Suprapubic skin (tissue), 4 donors: Measurements from ENCODE around the gene RNF34. TPM values are rescaled to one million over a fixed set of nuclear protein-coding genes. Genes with fewer than 3 reads are reported as not detected.
A peak's percentile ranks its signal among the peaks of the same experiment; 100 is the strongest.

ENCODE experiments used
- DNase-seq, 2 donors: peaks; one replicate each; pipeline ENCODE4 v3.0.0-alpha.2; 2019; ENCODE audit warnings: low spot score in 2 of 2
- H3K27ac ChIP-seq: fragments of 200-600 bp; sonication (generic); one replicate; pipeline ENCODE4 v1.5.1; 2019
- H3K27me3 ChIP-seq: fragments of 200-600 bp; sonication (generic); one replicate; pipeline ENCODE4 v1.5.1; 2019
- H3K36me3 ChIP-seq: fragments of 200-600 bp; sonication (generic); one replicate; pipeline ENCODE4 v1.5.1; 2019
- H3K4me1 ChIP-seq: fragments of 200-600 bp; sonication (generic); one replicate; pipeline ENCODE4 v1.5.1; 2019
- H3K4me3 ChIP-seq: fragments of 200-600 bp; sonication (generic); one replicate; pipeline ENCODE4 v1.5.1; 2019; ENCODE audit warnings: mild to moderate bottlenecking
- H3K9me3 ChIP-seq: fragments of 200-600 bp; sonication (generic); one replicate; pipeline ENCODE4 v1.5.1; 2019
- EP300 ChIP-seq: sonication (generic); formaldehyde crosslinking; IDR thresholded peaks from one replicate; pipeline ENCODE4 v1.6.1; 2017; ENCODE audit warnings: antibody characterized with exemption
- POLR2A ChIP-seq, 2 donors: fragments of 450-650 bp; IDR thresholded peaks; one replicate each; pipeline ENCODE4 v1.6.1; 2017; ENCODE audit warnings: antibody characterized with exemption in 2 of 2, mild to moderate bottlenecking in 2 of 2, moderate library complexity in 2 of 2
- POLR2AphosphoS5 ChIP-seq, 3 donors: sonication (generic); formaldehyde crosslinking; IDR thresholded peaks; one replicate each; pipeline ENCODE4 v1.6.1; 2017; ENCODE audit warnings: antibody characterized with exemption in 3 of 3
- WGBS: methylation state at CpG from one replicate; pipeline ENCODE4 v1.1.5; 2018; 5-methylcytosine and 5-hydroxymethylcytosine counted together
- total RNA-seq, 4 donors: library from RNA; depleted of rRNA; stranded (reverse); fragments of >200 nt; gene quantifications; one replicate each; pipeline ENCODE4 v1.1.0, GENCODE V29; 2016
- TF ChIP-seq, protein P1 (sequence below), 2 donors: fragments of 200-600 bp in 1 of 2; fragments of 450-650 bp in 1 of 2; sonication (generic) in 1 of 2; IDR thresholded peaks; one replicate each; pipeline ENCODE4 v1.5.1; 2016 to 2019; ENCODE audit warnings: antibody characterized with exemption in 2 of 2, mild to moderate bottlenecking in 1 of 2, moderate library complexity in 1 of 2

The RNF34 gene
- total RNA-seq, 4 donors from 2014 or later: 14.6 to 40.3 (median 30.4) TPM

DNA sequence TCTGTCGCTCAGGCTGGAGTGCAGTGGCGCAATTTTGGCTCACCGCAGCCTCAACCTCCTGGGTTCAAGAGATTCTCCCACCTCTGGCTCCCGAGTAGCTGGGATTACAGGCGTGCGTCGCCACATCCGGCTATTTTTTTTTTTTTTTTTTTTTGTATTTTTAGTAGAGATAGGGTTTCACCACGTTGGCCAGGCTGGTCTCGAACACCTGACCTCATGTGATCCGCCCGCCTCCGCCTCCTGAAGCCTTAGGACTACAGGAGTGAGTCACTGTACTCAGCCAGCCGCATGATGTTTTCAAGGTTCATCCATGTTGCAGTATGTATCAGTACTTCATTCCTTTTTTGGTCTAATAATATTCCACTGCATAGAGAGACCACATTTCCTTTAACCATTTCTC is 2.4 kb upstream of the RNF34 start:
- DNase-seq: no peak
- TF ChIP-seq, protein P1, sequence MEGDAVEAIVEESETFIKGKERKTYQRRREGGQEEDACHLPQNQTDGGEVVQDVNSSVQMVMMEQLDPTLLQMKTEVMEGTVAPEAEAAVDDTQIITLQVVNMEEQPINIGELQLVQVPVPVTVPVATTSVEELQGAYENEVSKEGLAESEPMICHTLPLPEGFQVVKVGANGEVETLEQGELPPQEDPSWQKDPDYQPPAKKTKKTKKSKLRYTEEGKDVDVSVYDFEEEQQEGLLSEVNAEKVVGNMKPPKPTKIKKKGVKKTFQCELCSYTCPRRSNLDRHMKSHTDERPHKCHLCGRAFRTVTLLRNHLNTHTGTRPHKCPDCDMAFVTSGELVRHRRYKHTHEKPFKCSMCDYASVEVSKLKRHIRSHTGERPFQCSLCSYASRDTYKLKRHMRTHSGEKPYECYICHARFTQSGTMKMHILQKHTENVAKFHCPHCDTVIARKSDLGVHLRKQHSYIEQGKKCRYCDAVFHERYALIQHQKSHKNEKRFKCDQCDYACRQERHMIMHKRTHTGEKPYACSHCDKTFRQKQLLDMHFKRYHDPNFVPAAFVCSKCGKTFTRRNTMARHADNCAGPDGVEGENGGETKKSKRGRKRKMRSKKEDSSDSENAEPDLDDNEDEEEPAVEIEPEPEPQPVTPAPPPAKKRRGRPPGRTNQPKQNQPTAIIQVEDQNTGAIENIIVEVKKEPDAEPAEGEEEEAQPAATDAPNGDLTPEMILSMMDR (IDR thresholded peaks at IDR 0.05): no peak
- no peak for TF ChIP-seq EP300
- no peak for TF ChIP-seq POLR2AphosphoS5 (IDR thresholded peaks at IDR 0.05)
- TF ChIP-seq POLR2A (IDR thresholded peaks at IDR 0.05): no peak
- Histone ChIP-seq H3K27ac (no peak overlapping the region), H3K4me1 (peaks cover 24% of the 10 kb centered on the region), H3K27me3 (no peaks in the 10 kb centered on the region), H3K4me3 (no peak overlapping the region), H3K36me3 (no peaks in the 10 kb centered on the region), H3K9me3 (no peaks in the 10 kb centered on the region)
- WGBS: 97% methylated on average over 14 of the region's 14 CpGs

DNA sequence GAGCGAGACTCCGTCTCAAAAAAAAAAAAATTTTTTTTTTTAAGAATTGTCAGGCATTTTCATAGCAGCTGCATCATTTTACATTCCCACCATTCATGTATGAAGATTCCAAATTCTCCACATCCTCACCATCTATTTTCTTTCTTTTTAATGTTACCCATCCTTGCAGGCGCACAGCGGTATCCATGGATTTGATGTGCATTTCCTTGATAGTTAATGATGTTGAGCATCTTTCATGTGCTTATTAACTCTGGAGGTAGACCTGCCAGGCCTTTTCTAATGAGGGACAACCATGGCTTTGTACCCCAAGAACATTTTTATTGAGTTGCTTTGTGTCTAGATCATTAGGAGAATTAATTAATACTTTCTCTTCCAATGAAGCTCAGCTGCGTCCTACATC is 1.6 kb upstream of the RNF34 start:
- 99% methylated on average over 5 of the region's 5 CpGs for WGBS
- TF ChIP-seq POLR2AphosphoS5 (IDR thresholded peaks at IDR 0.05): no peak
- TF ChIP-seq POLR2A (IDR thresholded peaks at IDR 0.05): no peak
- TF ChIP-seq EP300: no peak
- TF ChIP-seq, protein P1 (IDR thresholded peaks at IDR 0.05): no peak
- Histone ChIP-seq H3K36me3 (no peaks in the 10 kb centered on the region), H3K9me3 (no peaks in the 10 kb centered on the region), H3K4me1 (peaks cover 24% of the 10 kb centered on the region), H3K27me3 (no peaks in the 10 kb centered on the region), H3K27ac (no peak overlapping the region), H3K4me3 (no peak overlapping the region)
- DNase-seq: no peak

DNA sequence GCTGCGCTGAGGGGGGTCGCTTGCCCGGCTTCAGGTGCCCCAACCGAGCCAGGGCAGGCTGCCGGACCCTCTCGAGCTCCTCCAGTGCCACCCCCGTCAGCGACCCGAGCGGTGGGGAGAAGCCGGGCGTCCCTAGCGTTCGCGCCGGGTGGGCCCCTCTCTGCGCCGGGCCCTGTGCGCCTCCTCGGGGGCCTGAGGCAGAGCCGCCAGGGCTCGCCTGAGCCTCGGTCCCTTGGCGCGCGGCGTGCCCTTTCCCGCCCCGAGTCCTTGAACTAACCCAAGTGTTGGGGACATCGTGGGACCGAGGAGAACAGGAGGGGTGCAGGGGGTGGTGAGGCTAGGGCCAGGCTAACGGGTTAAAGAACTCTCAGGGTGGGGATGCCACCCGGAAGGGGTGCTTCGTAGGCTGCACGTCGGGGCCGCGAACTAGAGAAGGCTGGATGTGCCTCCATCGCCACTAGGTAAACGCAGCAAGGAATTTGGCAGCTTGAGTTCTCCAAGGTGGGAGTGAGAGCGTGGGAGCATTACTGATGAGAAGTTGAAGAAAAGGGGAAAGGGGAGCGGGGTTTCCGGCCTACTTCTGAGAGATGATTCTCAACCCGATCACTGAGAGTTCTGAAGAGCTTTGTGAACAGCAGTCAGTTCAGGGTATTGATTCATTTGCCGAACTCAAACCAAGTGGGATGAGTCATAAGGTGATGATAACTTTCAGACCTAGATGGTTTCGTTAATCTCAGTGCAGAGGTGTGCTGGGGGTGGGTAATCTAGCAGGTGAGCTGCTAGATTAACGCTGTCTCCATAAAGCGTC is 618 bp downstream of the RNF34 start:
- H3K4me1 ChIP-seq: peaks cover 24% of the 10 kb centered on the region
- H3K36me3 ChIP-seq: peaks cover 11% of the 10 kb centered on the region
- H3K27me3 ChIP-seq: no peaks in the 10 kb centered on the region
- TF ChIP-seq EP300 (no peak), POLR2AphosphoS5 (IDR thresholded peaks at IDR 0.05) (no peak), POLR2A (IDR thresholded peaks at IDR 0.05) (no peak)
- TF ChIP-seq, protein P1 (IDR thresholded peaks at IDR 0.05): no peak
- DNase-seq: peak; percentile 70 to 80
- peak overlapping the region; percentile 82 for H3K4me3 ChIP-seq
- H3K27ac ChIP-seq: peak overlapping the region; percentile 85
- H3K9me3 ChIP-seq: no peaks in the 10 kb centered on the region
- under 1% methylated on average over 33 of the region's 48 CpGs for WGBS

DNA sequence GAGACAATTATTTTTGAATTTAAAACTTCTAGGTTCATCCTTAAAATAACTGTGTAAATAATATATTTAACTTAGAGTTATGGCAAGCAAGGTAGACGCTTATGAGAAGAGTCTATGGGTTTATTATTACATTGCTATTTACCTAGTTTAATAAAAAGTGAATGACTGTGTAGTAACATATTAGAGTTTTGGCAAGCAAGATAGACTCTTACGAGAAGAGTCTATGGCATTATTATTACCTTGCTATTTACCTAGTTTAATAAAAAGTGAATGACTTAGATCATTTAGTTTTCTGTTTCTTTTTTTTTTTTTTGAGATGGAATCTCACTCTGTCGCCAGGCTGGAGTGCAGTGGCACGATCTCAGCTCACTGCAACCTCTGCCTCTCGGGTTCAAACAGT is 3.8 kb downstream of the RNF34 start:
- Histone ChIP-seq H3K4me1 (peaks cover 24% of the 10 kb centered on the region), H3K27me3 (no peaks in the 10 kb centered on the region), H3K9me3 (no peaks in the 10 kb centered on the region), H3K36me3 (peaks cover 27% of the 10 kb centered on the region), H3K27ac (no peak overlapping the region), H3K4me3 (no peak overlapping the region)
- DNase-seq: no peak
- TF ChIP-seq EP300 (no peak), POLR2AphosphoS5 (IDR thresholded peaks at IDR 0.05) (no peak), POLR2A (IDR thresholded peaks at IDR 0.05) (no peak)
- TF ChIP-seq, protein P1 (IDR thresholded peaks at IDR 0.05): no peak
- WGBS: 93% methylated on average over 5 of the region's 5 CpGs

DNA sequence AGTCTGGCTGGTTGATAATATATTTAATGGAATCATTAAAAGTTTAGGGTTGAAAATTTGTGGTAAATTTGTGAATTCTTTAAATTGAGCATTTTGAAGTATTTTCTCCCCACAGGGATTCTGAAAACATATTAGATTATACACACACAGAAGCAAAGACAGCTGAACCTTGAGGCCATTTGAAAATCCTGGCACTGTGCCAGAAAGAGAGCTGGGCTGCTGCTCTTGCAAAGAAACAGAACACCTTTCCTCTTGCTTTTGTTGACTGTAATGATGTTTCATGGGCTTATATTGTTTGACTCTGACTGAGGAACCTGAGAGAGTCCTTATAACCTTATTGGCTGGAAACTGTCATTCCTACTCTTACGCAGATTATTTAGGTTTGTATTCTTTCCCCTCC is 4.8 kb downstream of the RNF34 start:
- Histone ChIP-seq H3K4me3 (no peak overlapping the region), H3K27me3 (no peaks in the 10 kb centered on the region), H3K36me3 (peaks cover 32% of the 10 kb centered on the region), H3K9me3 (no peaks in the 10 kb centered on the region), H3K4me1 (peaks cover 18% of the 10 kb centered on the region), H3K27ac (no peak overlapping the region)
- TF ChIP-seq POLR2AphosphoS5 (IDR thresholded peaks at IDR 0.05): no peak
- TF ChIP-seq, protein P1 (IDR thresholded peaks at IDR 0.05): no peak
- TF ChIP-seq POLR2A (IDR thresholded peaks at IDR 0.05): no peak
- TF ChIP-seq EP300: no peak
- DNase-seq: no peak
- WGBS: 82% methylated on average over 1 of the region's 1 CpG
